Measurements from ENCODE around the gene SLC2A10. TPM values are rescaled to one million over a fixed set of nuclear protein-coding genes. Genes with fewer than 3 reads are reported as not detected.

The SLC2A10 gene
- polyA plus RNA-seq, 1 donor, result 13.0 TPM

DNA sequence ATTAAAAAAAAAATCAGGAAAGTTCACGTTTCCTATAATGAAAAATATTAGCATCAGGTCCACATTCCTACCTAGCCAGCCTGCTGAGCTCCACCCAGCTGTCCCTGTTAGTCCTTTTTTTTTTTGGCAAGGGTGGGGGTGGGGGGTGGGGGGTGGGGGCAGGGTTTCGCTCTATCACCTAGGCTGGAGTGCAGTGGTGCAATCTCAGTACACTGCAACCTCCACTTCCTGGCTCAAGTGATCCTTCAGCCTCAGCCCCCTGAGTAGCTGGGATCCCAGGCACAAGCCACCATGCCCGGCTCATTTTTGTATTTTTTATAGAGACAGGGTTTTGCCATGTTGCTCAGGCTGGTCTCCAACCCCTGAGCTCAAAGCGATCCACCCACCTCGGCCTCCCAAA, 7.5 kb upstream of the SLC2A10 start:
- no peaks in the 10 kb centered on the region for H3K36me3 ChIP-seq (ENCODE audit: control insufficient read depth, insufficient read depth, low read length)
- H3K27ac ChIP-seq (ENCODE audit: low read length), result no peak overlapping the region
- H3K4me3 ChIP-seq (ENCODE audit: low read length), result no peak overlapping the region
- no CpG with 5 or more reads among the region's 5 CpGs for WGBS (ENCODE audit: insufficient coverage, low lambda C conversion rate)
- no peak for DNase-seq
- no peaks in the 10 kb centered on the region for H3K9me3 ChIP-seq (ENCODE audit: control insufficient read depth, low read depth, low read length)
- H3K27me3 ChIP-seq (ENCODE audit: control insufficient read depth, insufficient read depth, low read length), result peaks cover 6% of the 10 kb centered on the region
- no peaks in the 10 kb centered on the region for H3K4me1 ChIP-seq (ENCODE audit: control insufficient read depth, insufficient read depth, low read length)

DNA sequence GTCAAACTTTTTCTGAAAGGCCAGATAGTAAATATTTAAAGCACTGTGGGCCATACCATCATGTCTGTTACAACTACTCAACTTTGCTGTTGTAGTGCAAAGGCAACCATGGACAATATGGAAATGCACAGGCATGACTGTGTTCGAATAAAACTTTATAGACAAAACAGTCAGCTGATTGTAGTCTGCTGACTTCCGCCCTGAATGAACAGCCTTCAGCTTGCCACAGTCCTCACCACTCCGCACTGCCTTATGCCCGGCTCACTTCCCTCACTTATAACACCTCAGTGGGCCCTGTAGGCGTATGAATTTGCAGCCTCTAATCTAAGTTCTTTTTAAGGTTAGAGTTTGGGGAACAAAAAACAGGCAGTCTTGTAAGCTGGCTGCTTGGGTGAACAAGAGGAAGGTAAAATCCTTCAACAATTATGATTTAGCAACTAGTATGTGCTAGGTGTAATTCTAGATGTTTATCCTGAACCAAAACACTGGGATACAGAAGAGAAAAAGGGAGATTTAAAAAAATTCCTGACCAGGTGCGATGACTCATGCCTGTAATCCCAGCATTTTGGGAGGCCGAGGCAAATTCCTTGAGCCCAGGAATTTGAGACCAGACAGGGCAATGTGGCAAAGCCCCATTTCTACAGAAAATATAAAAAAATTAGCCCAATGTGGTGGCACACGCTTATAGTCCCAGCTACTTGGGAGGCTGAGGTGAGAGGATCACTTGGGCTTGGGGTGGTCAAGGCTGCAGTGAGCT, 6.8 kb upstream of the SLC2A10 start:
- no peaks in the 10 kb centered on the region for H3K4me1 ChIP-seq (ENCODE audit: control insufficient read depth, insufficient read depth, low read length)
- H3K27ac ChIP-seq (ENCODE audit: low read length), result no peak overlapping the region
- WGBS (ENCODE audit: insufficient coverage, low lambda C conversion rate), result no CpG with 5 or more reads among the region's 8 CpGs
- DNase-seq, result no peak
- H3K36me3 ChIP-seq (ENCODE audit: control insufficient read depth, insufficient read depth, low read length), result no peaks in the 10 kb centered on the region
- H3K4me3 ChIP-seq (ENCODE audit: low read length), result no peak overlapping the region
- H3K27me3 ChIP-seq (ENCODE audit: control insufficient read depth, insufficient read depth, low read length), result peaks cover 6% of the 10 kb centered on the region
- H3K9me3 ChIP-seq (ENCODE audit: control insufficient read depth, low read depth, low read length), result no peaks in the 10 kb centered on the region

DNA sequence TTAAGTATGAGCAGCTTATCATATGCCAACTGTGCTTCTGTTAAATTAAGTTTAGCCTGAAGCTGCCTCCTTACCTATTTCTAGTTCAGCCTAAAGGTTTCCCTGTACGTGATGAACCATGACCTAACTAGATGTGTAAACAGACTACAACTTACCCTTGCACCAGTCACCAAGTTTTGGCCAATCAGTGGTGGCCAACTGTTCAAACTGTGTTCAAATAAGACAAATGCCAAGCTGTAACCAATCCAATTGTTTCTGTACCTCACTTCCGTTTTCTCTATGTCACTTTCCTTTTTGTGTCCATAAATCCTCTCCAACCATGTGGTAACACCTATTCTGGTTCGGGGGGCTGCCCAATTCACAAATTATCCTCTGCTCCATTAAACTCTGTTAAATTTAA, 6.0 kb upstream of the SLC2A10 start:
- no peaks in the 10 kb centered on the region for H3K9me3 ChIP-seq (ENCODE audit: control insufficient read depth, low read depth, low read length)
- DNase-seq, result no peak
- no peak overlapping the region for H3K27ac ChIP-seq (ENCODE audit: low read length)
- H3K36me3 ChIP-seq (ENCODE audit: control insufficient read depth, insufficient read depth, low read length), result no peaks in the 10 kb centered on the region
- H3K4me1 ChIP-seq (ENCODE audit: control insufficient read depth, insufficient read depth, low read length), result no peaks in the 10 kb centered on the region
- peaks cover 6% of the 10 kb centered on the region for H3K27me3 ChIP-seq (ENCODE audit: control insufficient read depth, insufficient read depth, low read length)
- no CpG with 5 or more reads among the region's 3 CpGs for WGBS (ENCODE audit: insufficient coverage, low lambda C conversion rate)
- no peak overlapping the region for H3K4me3 ChIP-seq (ENCODE audit: low read length)

DNA sequence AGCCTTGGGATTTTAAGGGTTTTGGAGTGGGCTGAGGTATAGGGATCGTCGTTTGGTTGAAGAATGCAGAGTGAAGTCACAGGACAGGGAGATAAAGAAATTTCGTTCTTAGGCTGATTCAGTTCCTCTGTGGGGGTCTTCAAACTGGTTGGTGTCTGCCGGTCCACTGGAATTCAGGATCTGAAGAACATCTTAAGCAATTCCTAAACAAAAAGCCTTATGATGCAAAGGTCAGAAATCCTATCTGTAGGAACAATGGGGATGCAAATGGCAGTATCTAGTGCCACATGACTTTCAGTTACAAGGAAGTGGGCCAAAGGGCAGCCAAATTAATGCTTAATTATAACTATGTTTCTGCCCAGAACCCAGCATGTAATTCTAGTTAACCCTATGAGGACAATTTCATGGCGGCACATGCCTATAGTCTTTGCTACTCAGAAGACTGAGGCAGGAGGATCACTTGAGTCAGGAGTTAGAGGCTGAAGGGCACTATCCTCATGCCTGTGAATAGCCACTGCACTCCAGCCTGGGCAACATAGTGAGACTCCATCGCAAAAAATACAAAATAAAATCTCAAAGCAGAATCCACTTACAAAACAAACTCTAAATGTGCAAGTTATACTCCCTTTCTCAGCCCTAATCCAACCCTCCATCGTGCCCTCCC, 4.6 kb upstream of the SLC2A10 start:
- H3K9me3 ChIP-seq (ENCODE audit: control insufficient read depth, low read depth, low read length), result no peaks in the 10 kb centered on the region
- 63% methylated on average over 2 of the region's 7 CpGs for WGBS (ENCODE audit: insufficient coverage, low lambda C conversion rate)
- no peak overlapping the region for H3K4me3 ChIP-seq (ENCODE audit: low read length)
- no peaks in the 10 kb centered on the region for H3K36me3 ChIP-seq (ENCODE audit: control insufficient read depth, insufficient read depth, low read length)
- H3K27ac ChIP-seq (ENCODE audit: low read length), result no peak overlapping the region
- H3K27me3 ChIP-seq (ENCODE audit: control insufficient read depth, insufficient read depth, low read length), result peaks cover 2% of the 10 kb centered on the region
- DNase-seq, result no peak
- peaks cover 7% of the 10 kb centered on the region for H3K4me1 ChIP-seq (ENCODE audit: control insufficient read depth, insufficient read depth, low read length)

DNA sequence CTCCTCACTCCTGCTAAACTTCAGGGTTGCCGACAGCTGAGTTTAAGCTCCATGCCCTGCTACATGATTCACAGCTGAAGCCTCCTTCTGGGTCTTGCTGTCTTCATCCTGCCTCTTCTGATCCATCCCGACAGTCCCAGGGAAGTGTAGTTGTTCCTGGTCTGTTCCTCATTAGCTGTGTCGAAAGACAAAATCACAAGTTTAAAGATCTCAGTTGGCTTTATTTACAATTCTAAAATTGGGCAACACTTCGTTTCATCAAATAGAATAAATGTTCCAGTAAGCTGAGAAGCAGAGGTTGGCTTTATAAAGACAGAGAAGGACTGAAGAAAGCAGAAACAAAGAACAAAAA, 4.1 kb upstream of the SLC2A10 start:
- peaks cover 8% of the 10 kb centered on the region for H3K4me1 ChIP-seq (ENCODE audit: control insufficient read depth, insufficient read depth, low read length)
- no peak overlapping the region for H3K27ac ChIP-seq (ENCODE audit: low read length)
- no peaks in the 10 kb centered on the region for H3K9me3 ChIP-seq (ENCODE audit: control insufficient read depth, low read depth, low read length)
- no peak overlapping the region for H3K4me3 ChIP-seq (ENCODE audit: low read length)
- DNase-seq, result no peak
- no peaks in the 10 kb centered on the region for H3K36me3 ChIP-seq (ENCODE audit: control insufficient read depth, insufficient read depth, low read length)
- 55% methylated on average over 1 of the region's 4 CpGs for WGBS (ENCODE audit: insufficient coverage, low lambda C conversion rate)
- H3K27me3 ChIP-seq (ENCODE audit: control insufficient read depth, insufficient read depth, low read length), result peaks cover 2% of the 10 kb centered on the region

DNA sequence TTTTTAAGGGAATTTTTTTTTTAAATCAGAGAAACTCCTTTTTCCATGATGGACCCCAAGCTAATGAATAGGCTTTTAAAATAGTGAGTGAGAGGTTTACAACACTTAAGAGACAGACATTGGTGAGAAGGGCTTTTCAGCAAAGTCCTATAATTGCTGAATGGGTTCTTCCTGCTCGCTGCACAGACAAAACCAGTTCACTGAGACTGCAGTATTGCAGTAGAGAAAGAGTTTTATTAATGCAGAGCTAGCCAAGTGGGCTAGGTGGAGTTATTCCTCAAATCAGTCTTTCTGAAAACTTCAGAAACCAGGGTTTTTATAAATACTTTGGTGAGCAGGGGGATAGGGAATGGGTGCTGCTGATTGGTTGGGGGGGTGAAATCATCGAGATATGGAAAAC, 3.2 kb upstream of the SLC2A10 start:
- 100% methylated on average over 1 of the region's 2 CpGs for WGBS (ENCODE audit: insufficient coverage, low lambda C conversion rate)
- Histone ChIP-seq H3K27me3 (ENCODE audit: control insufficient read depth, insufficient read depth, low read length) (peaks cover 2% of the 10 kb centered on the region), H3K36me3 (ENCODE audit: control insufficient read depth, insufficient read depth, low read length) (no peaks in the 10 kb centered on the region), H3K9me3 (ENCODE audit: control insufficient read depth, low read depth, low read length) (no peaks in the 10 kb centered on the region), H3K4me1 (ENCODE audit: control insufficient read depth, insufficient read depth, low read length) (peaks cover 13% of the 10 kb centered on the region), H3K27ac (ENCODE audit: low read length) (no peak overlapping the region), H3K4me3 (ENCODE audit: low read length) (no peak overlapping the region)
- DNase-seq, result no peak

DNA sequence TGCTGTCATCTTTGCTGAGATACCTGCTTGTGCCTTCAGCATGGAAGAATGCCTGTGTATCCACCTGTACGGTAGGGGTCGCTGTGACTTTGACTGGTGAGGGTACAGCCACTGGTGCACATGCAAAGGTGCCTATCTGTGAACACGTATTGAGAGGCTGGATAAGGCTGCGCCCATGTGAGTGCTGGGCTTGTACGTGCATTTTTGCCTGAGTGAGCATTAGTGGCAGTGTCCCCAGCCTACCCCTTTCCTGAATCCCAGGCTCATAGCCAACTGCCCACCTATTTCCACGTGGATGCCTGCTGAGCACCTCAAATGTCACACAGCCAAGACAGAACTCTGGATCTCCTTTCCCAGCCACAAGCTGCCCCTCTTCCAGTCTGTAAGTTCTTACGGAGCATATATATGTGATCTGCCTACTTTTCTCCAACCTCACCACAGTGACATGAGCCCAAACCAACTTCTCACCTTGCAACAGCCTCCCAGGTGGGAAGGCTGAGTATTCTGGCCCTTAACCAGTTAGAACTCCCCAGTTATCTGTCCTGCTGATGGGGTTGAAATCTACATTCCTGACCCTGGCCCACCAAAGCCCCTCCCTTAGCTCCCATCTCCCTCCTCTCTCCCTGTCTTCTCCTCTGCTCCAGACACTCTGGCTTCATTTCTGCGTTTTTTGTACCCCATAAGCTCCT, 1.1 kb upstream of the SLC2A10 start:
- Histone ChIP-seq H3K36me3 (ENCODE audit: control insufficient read depth, insufficient read depth, low read length) (no peaks in the 10 kb centered on the region), H3K27me3 (ENCODE audit: control insufficient read depth, insufficient read depth, low read length) (peaks cover 2% of the 10 kb centered on the region), H3K9me3 (ENCODE audit: control insufficient read depth, low read depth, low read length) (no peaks in the 10 kb centered on the region), H3K27ac (ENCODE audit: low read length) (peak overlapping the region; percentile 73), H3K4me1 (ENCODE audit: control insufficient read depth, insufficient read depth, low read length) (peaks cover 13% of the 10 kb centered on the region), H3K4me3 (ENCODE audit: low read length) (no peak overlapping the region)
- WGBS (ENCODE audit: insufficient coverage, low lambda C conversion rate), result 17% methylated on average over 1 of the region's 8 CpGs
- DNase-seq, result peak; percentile 45 to 67

DNA sequence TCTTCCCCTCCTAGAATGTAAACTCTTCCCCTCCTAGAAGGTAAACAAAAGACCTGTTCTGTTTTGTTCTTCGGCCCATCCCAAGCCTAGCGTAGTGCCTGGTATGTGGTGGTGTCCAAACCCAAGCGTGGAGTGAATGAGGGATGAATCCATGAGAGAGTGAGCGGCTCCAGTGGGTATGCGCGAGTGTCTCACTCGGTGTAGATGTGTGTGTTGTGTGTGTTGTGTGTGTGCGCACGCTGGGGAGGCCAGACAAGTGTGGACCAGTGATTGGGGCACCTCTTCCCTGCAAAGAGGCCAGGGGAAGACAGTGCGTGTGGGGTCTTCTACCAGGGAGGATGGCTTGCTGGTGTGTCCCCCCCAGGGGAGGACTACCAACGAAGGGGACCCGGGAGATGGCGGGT, 392 bp upstream of the SLC2A10 start:
- Histone ChIP-seq H3K4me3 (ENCODE audit: low read length) (peak overlapping the region; percentile 34), H3K4me1 (ENCODE audit: control insufficient read depth, insufficient read depth, low read length) (peaks cover 13% of the 10 kb centered on the region), H3K27me3 (ENCODE audit: control insufficient read depth, insufficient read depth, low read length) (peaks cover 2% of the 10 kb centered on the region), H3K9me3 (ENCODE audit: control insufficient read depth, low read depth, low read length) (no peaks in the 10 kb centered on the region), H3K27ac (ENCODE audit: low read length) (peak overlapping the region; percentile 73), H3K36me3 (ENCODE audit: control insufficient read depth, insufficient read depth, low read length) (no peaks in the 10 kb centered on the region)
- DNase-seq, result peak in 1 of 2 donors; percentile 57
- WGBS (ENCODE audit: insufficient coverage, low lambda C conversion rate), result no CpG with 5 or more reads among the region's 13 CpGs

DNA sequence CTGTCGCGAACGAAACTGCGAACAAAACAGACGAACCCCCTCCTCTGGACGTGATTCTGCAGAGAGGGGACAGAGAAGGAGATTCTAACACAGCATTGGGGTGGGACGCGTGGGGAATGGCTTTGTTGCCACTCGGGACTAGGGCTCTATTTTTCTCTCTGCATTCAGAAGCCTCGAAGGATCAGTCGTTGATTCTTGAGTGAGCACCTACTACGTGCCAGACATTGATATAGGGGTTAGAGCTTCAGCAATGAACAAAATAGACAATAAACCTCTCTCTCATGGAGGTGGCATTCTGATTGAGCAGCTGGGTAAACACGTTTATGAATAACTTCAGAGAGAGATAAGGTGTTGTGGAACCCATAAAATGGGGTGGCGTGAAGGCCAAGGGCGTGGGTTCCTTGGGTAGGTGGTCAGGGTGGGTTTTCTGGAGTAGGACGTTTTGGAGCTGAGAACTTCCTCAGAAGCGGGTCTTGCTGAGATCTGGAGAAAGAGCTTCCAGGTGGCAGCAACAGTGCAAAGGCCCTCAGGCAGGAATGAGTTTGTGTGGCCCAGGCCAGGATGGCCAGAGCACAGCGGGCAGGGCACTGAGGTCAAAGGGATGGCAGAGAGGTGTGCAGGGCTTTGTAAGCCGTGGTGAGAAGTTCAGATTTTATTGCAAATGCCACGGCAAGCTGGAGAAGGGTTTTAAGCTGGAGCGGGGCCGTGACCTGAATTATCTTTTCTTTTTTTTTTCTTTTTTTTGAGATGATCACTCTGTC, 884 bp downstream of the SLC2A10 start:
- DNase-seq, result peak in 1 of 2 donors; percentile 52

DNA sequence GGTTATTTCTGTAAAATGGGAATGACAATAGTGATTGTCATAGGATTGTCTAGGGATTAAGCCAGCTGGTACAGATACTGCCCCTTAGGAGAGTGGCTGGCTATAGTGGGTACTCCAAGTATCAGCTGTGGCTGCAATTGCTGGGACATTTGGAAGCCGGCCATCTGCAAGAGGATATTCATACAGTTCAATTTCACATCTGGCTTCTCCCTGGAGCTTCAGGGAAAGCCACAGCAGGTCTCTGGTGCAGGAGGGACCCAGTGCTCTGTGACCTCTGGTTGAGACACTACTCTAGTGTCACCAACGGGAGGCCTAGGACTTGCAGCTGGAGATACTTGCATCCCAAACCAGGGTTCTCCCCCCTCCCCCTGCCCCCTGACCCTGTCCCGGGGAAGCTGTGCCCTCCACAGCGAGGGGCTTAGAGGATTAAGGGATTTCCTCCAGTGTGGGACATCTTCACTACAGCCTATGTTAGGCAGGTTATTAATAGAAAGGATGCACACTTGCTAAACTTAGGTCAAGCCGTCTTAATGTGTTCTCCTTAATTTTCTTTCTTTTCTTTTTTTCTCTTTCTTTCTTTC, 2.7 kb downstream of the SLC2A10 start:
- DNase-seq, result no peak
- Histone ChIP-seq H3K9me3 (ENCODE audit: control insufficient read depth, low read depth, low read length) (no peaks in the 10 kb centered on the region), H3K4me1 (ENCODE audit: control insufficient read depth, insufficient read depth, low read length) (peaks cover 13% of the 10 kb centered on the region), H3K36me3 (ENCODE audit: control insufficient read depth, insufficient read depth, low read length) (no peaks in the 10 kb centered on the region), H3K27ac (ENCODE audit: low read length) (no peak overlapping the region), H3K4me3 (ENCODE audit: low read length) (no peak overlapping the region), H3K27me3 (ENCODE audit: control insufficient read depth, insufficient read depth, low read length) (no peaks in the 10 kb centered on the region)
- WGBS (ENCODE audit: insufficient coverage, low lambda C conversion rate), result 100% methylated on average over 1 of the region's 5 CpGs

More for the DNA sequence above, 884 bp downstream of the SLC2A10 start:
- H3K9me3 ChIP-seq (ENCODE audit: control insufficient read depth, low read depth, low read length), result no peaks in the 10 kb centered on the region
- peaks cover 13% of the 10 kb centered on the region for H3K4me1 ChIP-seq (ENCODE audit: control insufficient read depth, insufficient read depth, low read length)
- peak overlapping the region; percentile 72 for H3K4me3 ChIP-seq (ENCODE audit: low read length)
- WGBS (ENCODE audit: insufficient coverage, low lambda C conversion rate), result 0% methylated on average over 1 of the region's 22 CpGs
- H3K36me3 ChIP-seq (ENCODE audit: control insufficient read depth, insufficient read depth, low read length), result no peaks in the 10 kb centered on the region
- H3K27me3 ChIP-seq (ENCODE audit: control insufficient read depth, insufficient read depth, low read length), result no peaks in the 10 kb centered on the region
- peak overlapping the region; percentile 60 for H3K27ac ChIP-seq (ENCODE audit: low read length)

Data from large intestine (tissue), 3 donors.